Activated CD8-positive, alpha-beta T cell treated with anti-CD3 and anti-CD28 coated beads, Interleukin-2, amount 10 ng/mL, durations not matched to agents 7 days and 5 days (primary cell): ENCODE results near the gene SLC29A1. TPM values are rescaled to one million over a fixed set of nuclear protein-coding genes. Genes with fewer than 3 reads are reported as not detected.
"Not testable (repeated sequence)": the region's sequence is repeated elsewhere in the genome, so short reads cannot be mapped to it uniquely, and the experiment has no call there.

Experiments used
- ATAC-seq: fragments of 150-1000 bp; cut with Tn5 transposase; one replicate; pipeline ENCODE4 v1.10.0; 2021; ENCODE audit warnings: moderate library complexity
- CTCF ChIA-PET: fragments of 350-600 bp; sonication (Branson Sonifier 250); formaldehyde crosslinking; loops from one replicate; lab custom pipeline; 2021; ENCODE audit warnings: antibody characterized with exemption; lab: Charles Lee
- POLR2A ChIA-PET: fragments of 350-600 bp; sonication (Branson Sonifier 250); formaldehyde crosslinking; loops from one replicate; lab custom pipeline; 2021; ENCODE audit warnings: antibody characterized with exemption; lab: Charles Lee
- DNase-seq: peaks from one replicate; pipeline ENCODE4 v3.0.0-alpha.2; 2020
- H3K27ac Mint-ChIP-seq: one replicate; pipeline ENCODE4 v1.8.0; 2021; ENCODE audit warnings: mild to moderate bottlenecking, mixed read lengths
- H3K27me3 Mint-ChIP-seq: one replicate; pipeline ENCODE4 v1.8.0; 2021; ENCODE audit warnings: low read depth, mixed read lengths
- H3K36me3 Mint-ChIP-seq: one replicate; pipeline ENCODE4 v1.8.0; 2021; ENCODE audit warnings: low read depth, mixed read lengths
- H3K4me1 Mint-ChIP-seq: one replicate; pipeline ENCODE4 v1.8.0; 2021; ENCODE audit warnings: low read depth, mixed read lengths
- H3K4me3 Mint-ChIP-seq: one replicate; pipeline ENCODE4 v1.8.0; 2021; ENCODE audit warnings: mild to moderate bottlenecking, mixed read lengths
- H3K9me3 Mint-ChIP-seq: one replicate; pipeline ENCODE4 v1.8.0; 2022; ENCODE audit warnings: mixed read lengths; ENCODE audit not compliant: insufficient read depth
- total RNA-seq, 2 experiments: library from RNA; stranded (reverse); gene quantifications; one replicate each; pipeline ENCODE4 v1.2.3, GENCODE V29; 2021

The SLC29A1 gene
- total RNA-seq, 2 experiments from 2014 or later = 49.2 to 53.4 TPM

- CTCF ChIA-PET = no interaction called here
Measured at GRCh38 chr6:44230034-44230675, 6.8 kb downstream of the SLC29A1 start.

GRCh38 chr6:44231426-44231825 lies 8.0 kb downstream of the SLC29A1 start:
- H3K36me3 Mint-ChIP-seq = peaks cover 25% of the 10 kb centered on the region
- H3K4me3 Mint-ChIP-seq, H3K27me3 Mint-ChIP-seq, ATAC-seq, DNase-seq, H3K27ac Mint-ChIP-seq, H3K9me3 Mint-ChIP-seq, CTCF ChIA-PET, POLR2A ChIA-PET: not testable (repeated sequence)
- H3K4me1 Mint-ChIP-seq = peaks cover 21% of the 10 kb centered on the region

More at GRCh38 chr6:44230034-44230675, 6.8 kb downstream of the SLC29A1 start:
- DNase-seq (no peak), ATAC-seq (no peak)
- H3K36me3 Mint-ChIP-seq = peaks cover 19% of the 10 kb centered on the region
- no peaks in the 10 kb centered on the region for H3K9me3 Mint-ChIP-seq
- POLR2A ChIA-PET = no interaction called here
- H3K27ac Mint-ChIP-seq = no peak overlapping the region
- no peaks in the 10 kb centered on the region for H3K27me3 Mint-ChIP-seq
- peaks cover 26% of the 10 kb centered on the region for H3K4me1 Mint-ChIP-seq
- H3K4me3 Mint-ChIP-seq = no peak overlapping the region

GRCh38 chr6:44232676-44233566 lies 9.5 kb downstream of the SLC29A1 start:
- ChIA-PET POLR2A (interaction anchor here (5.6 kb wide), 1 partner anchor 14 kb away, joined by 54 read pairs; the partner anchor contains the start of gene HSP90AB1), CTCF (interaction anchor here (0.7 to 3.0 kb wide), 2 partner anchors 9 to 12 kb away, joined by 3 to 17 read pairs; partner anchors contain the start of gene HSP90AB1)
- DNase-seq (no peak), ATAC-seq (no peak)
- Mint-ChIP-seq H3K36me3 (peaks cover 25% of the 10 kb centered on the region), H3K4me3 (no peak overlapping the region), H3K27me3 (no peaks in the 10 kb centered on the region), H3K4me1 (peaks cover 30% of the 10 kb centered on the region), H3K9me3 (no peaks in the 10 kb centered on the region), H3K27ac (peak overlapping the region; percentile 83)

GRCh38 chr6:44233567-44234100 lies 10.2 kb downstream of the SLC29A1 start:
- DNase-seq (no peak), ATAC-seq (no peak)
- Mint-ChIP-seq H3K9me3 (no peaks in the 10 kb centered on the region), H3K36me3 (peaks cover 25% of the 10 kb centered on the region), H3K27ac (peak overlapping the region; percentile 83), H3K4me3 (no peak overlapping the region), H3K27me3 (no peaks in the 10 kb centered on the region), H3K4me1 (peaks cover 34% of the 10 kb centered on the region)
- CTCF ChIA-PET = interaction anchor here (2.3 to 3.0 kb wide), 5 partner anchors 9 to 64 kb away, joined by 7 to 37 read pairs (median 17); partner anchors contain the start of genes HSP90AB1, SLC29A1 and SLC35B2
- POLR2A ChIA-PET = interaction anchor here (5.6 kb wide), 1 partner anchor 13 kb away, joined by 54 read pairs; the partner anchor contains the start of gene HSP90AB1

- ATAC-seq = no peak
- Mint-ChIP-seq H3K4me1 (peaks cover 34% of the 10 kb centered on the region), H3K4me3 (no peak overlapping the region), H3K27ac (peak overlapping the region; percentile 59), H3K36me3 (peaks cover 25% of the 10 kb centered on the region), H3K9me3 (no peaks in the 10 kb centered on the region), H3K27me3 (no peaks in the 10 kb centered on the region)
- DNase-seq = no peak
- CTCF ChIA-PET = interaction anchor here (0.7 to 3.0 kb wide), 14 partner anchors 10 to 138 kb away, joined by 3 to 37 read pairs (median 5); partner anchors contain the start of genes HSP90AB1, SLC29A1 and SLC35B2
- POLR2A ChIA-PET = interaction anchor here (5.6 kb wide), 1 partner anchor 13 kb away, joined by 54 read pairs; the partner anchor contains the start of gene HSP90AB1
Measured at GRCh38 chr6:44234101-44235025, 11.0 kb downstream of the SLC29A1 start.

- no peak overlapping the region for H3K27ac Mint-ChIP-seq
- ChIA-PET CTCF (interaction anchor here (1.0 to 3.0 kb wide), 14 partner anchors 10 to 139 kb away, joined by 3 to 37 read pairs (median 6); partner anchors contain the start of genes HSP90AB1, SLC29A1 and SLC35B2), POLR2A (interaction anchor here (5.6 kb wide), 1 partner anchor 12 kb away, joined by 54 read pairs; the partner anchor contains the start of gene HSP90AB1)
- DNase-seq (no peak), ATAC-seq (no peak)
- H3K27me3 Mint-ChIP-seq = no peaks in the 10 kb centered on the region
- H3K36me3 Mint-ChIP-seq = peaks cover 25% of the 10 kb centered on the region
- H3K9me3 Mint-ChIP-seq = no peaks in the 10 kb centered on the region
- no peak overlapping the region for H3K4me3 Mint-ChIP-seq
- peaks cover 34% of the 10 kb centered on the region for H3K4me1 Mint-ChIP-seq
Measured at GRCh38 chr6:44235269-44235668, 11.9 kb downstream of the SLC29A1 start.

- no peak overlapping the region for H3K4me3 Mint-ChIP-seq
- no peak overlapping the region for H3K27ac Mint-ChIP-seq
- ATAC-seq = no peak
Measured at GRCh38 chr6:44235891-44236516, 12.6 kb downstream of the SLC29A1 start.

GRCh38 chr6:44237021-44237812 lies 13.8 kb downstream of the SLC29A1 start:
- DNase-seq = peak; percentile 70
- Mint-ChIP-seq H3K27me3 (no peaks in the 10 kb centered on the region), H3K27ac (peak overlapping the region; percentile 94), H3K4me1 (peaks cover 34% of the 10 kb centered on the region), H3K9me3 (no peaks in the 10 kb centered on the region), H3K4me3 (peak overlapping the region; percentile 80), H3K36me3 (peaks cover 11% of the 10 kb centered on the region)
- ATAC-seq = peak; percentile 75
- ChIA-PET POLR2A (interaction anchor here (1.3 to 5.6 kb wide), 3 partner anchors 10 to 20 kb away, joined by 3 to 54 read pairs (median 5); partner anchors contain the start of genes HSP90AB1 and SLC35B2), CTCF (interaction anchor here (0.6 to 2.8 kb wide), 22 partner anchors 9 to 1182 kb away, joined by 3 to 36 read pairs (median 4); partner anchors contain the start of genes HSP90AB1, MYMX and SLC35B2)

More at GRCh38 chr6:44235891-44236516, 12.6 kb downstream of the SLC29A1 start:
- CTCF ChIA-PET = interaction anchor here (0.9 to 3.0 kb wide), 8 partner anchors 9 to 139 kb away, joined by 3 to 37 read pairs (median 12); partner anchors contain the start of genes HSP90AB1, SLC29A1 and SLC35B2
- Mint-ChIP-seq H3K36me3 (peaks cover 21% of the 10 kb centered on the region), H3K27me3 (no peaks in the 10 kb centered on the region), H3K4me1 (peaks cover 34% of the 10 kb centered on the region), H3K9me3 (no peaks in the 10 kb centered on the region)
- POLR2A ChIA-PET = interaction anchor here (5.6 kb wide), 1 partner anchor 11 kb away, joined by 54 read pairs; the partner anchor contains the start of gene HSP90AB1
- no peak for DNase-seq

- H3K9me3 Mint-ChIP-seq = no peaks in the 10 kb centered on the region
Measured at GRCh38 chr6:44237813-44238433, 14.5 kb downstream of the SLC29A1 start.

More at GRCh38 chr6:44237813-44238433, 14.5 kb downstream of the SLC29A1 start:
- H3K36me3 Mint-ChIP-seq = peaks cover 7% of the 10 kb centered on the region
- CTCF ChIA-PET = interaction anchor here (0.6 to 2.8 kb wide), 23 partner anchors 9 to 1183 kb away, joined by 3 to 36 read pairs (median 4); partner anchors contain the start of genes HSP90AB1, MYMX and SLC35B2
- H3K27me3 Mint-ChIP-seq = no peaks in the 10 kb centered on the region
- POLR2A ChIA-PET = interaction anchor here (0.6 to 5.6 kb wide), 4 partner anchors 9 to 32 kb away, joined by 3 to 54 read pairs (median 4); partner anchors contain the start of genes HSP90AB1 and SLC35B2
- H3K4me3 Mint-ChIP-seq = peak overlapping the region; percentile 80
- peak overlapping the region; percentile 94 for H3K27ac Mint-ChIP-seq
- peaks cover 32% of the 10 kb centered on the region for H3K4me1 Mint-ChIP-seq
- DNase-seq = peak; percentile 81
- peak; percentile 97 for ATAC-seq
